Upper lobe of left lung (tissue), 6 donors: ENCODE results near the gene RASA3. TPM values are rescaled to one million over a fixed set of nuclear protein-coding genes. Genes with fewer than 3 reads are reported as not detected.

ENCODE experiments used
- ATAC-seq, 2 donors: fragments of 200-7000 bp; cut with Tn5 transposase; one replicate each; pipeline ENCODE4 v1.9.1; 2022; ENCODE audit warnings: mild to moderate bottlenecking in 2 of 2, moderate library complexity in 2 of 2; ENCODE audit not compliant: low FRiP score in 2 of 2
- DNase-seq, 2 donors: peaks; one replicate each; pipeline ENCODE4 v3.0.0-alpha.2; 2019 to 2020
- H3K27ac ChIP-seq, 4 donors: fragments of 200-600 bp; sonication (generic); one replicate each; pipeline ENCODE4 v1.5.1; 2016 to 2019
- H3K27me3 ChIP-seq, 4 donors: fragments of 200-600 bp; sonication (generic); one replicate each; pipeline ENCODE4 v1.5.1; 2017 to 2019
- H3K36me3 ChIP-seq, 4 donors: fragments of 200-600 bp; sonication (generic); one replicate each; pipeline ENCODE4 v1.5.1; 2016 to 2019
- H3K4me1 ChIP-seq, 4 donors: fragments of 200-600 bp; sonication (generic); one replicate each; pipeline ENCODE4 v1.5.1; 2018 to 2019
- H3K4me3 ChIP-seq, 4 donors: fragments of 200-600 bp; sonication (generic); one replicate each; pipeline ENCODE4 v1.5.1; 2017 to 2019; ENCODE audit warnings: mild to moderate bottlenecking in 2 of 4, moderate library complexity in 1 of 4
- H3K9me3 ChIP-seq, 4 donors: fragments of 200-600 bp; sonication (generic); one replicate each; pipeline ENCODE4 v1.5.1; 2018 to 2019
- CTCF ChIP-seq, 6 experiments: fragments of 450-650 bp in 4 of 6; fragments of 200-600 bp in 2 of 6; sonication (generic) in 2 of 6; IDR thresholded peaks; one replicate each; pipeline ENCODE4 v1.5.1; 2016 to 2019; ENCODE audit warnings: antibody characterized with exemption in 6 of 6
- EP300 ChIP-seq, 4 donors: sonication (generic); formaldehyde crosslinking; IDR thresholded peaks; one replicate each; pipeline ENCODE4 v1.5.1; 2017; ENCODE audit warnings: antibody characterized with exemption in 4 of 4, control low read depth in 2 of 4
- POLR2A ChIP-seq, 4 donors: fragments of 450-650 bp; IDR thresholded peaks; one replicate each; pipeline ENCODE4 v1.5.1; 2016 to 2017; ENCODE audit warnings: antibody characterized with exemption in 4 of 4, mild to moderate bottlenecking in 2 of 4
- POLR2AphosphoS5 ChIP-seq, 2 donors: sonication (generic); formaldehyde crosslinking; IDR thresholded peaks; one replicate each; pipeline ENCODE4 v1.5.1; 2017; ENCODE audit warnings: antibody characterized with exemption in 2 of 2
- WGBS, 2 donors: methylation state at CpG; one replicate each; pipeline ENCODE4 v1.1.5; 2017 to 2018; 5-methylcytosine and 5-hydroxymethylcytosine counted together
- total RNA-seq, 6 donors: library from RNA; depleted of rRNA in 4 of 6; stranded (reverse); fragments of >200 nt in 4 of 6; gene quantifications; one replicate each; pipeline versions ENCODE4 v1.1.0 to v1.2.1, GENCODE V29; 2016 to 2021
- donor health status: DM: no; HTN: no; CAD: no; lungs with moderate emphysema.
- donor health status: DM: no; HTN: yes; CAD: no; lungs with severe emphysema.

Gene RASA3
- total RNA-seq, 6 donors from 2014 or later: 11.4 to 52.4 (median 18.4) TPM

- Histone ChIP-seq H3K4me3 (no peak overlapping the region), H3K9me3 (no peaks in the 10 kb centered on the region), H3K27ac (no peak overlapping the region), H3K36me3 (no peaks in the 10 kb centered on the region), H3K27me3 (no peaks in the 10 kb centered on the region), H3K4me1 (peaks cover 11 to 22% (median 16%) of the 10 kb centered on the region in 4 donors)
- DNase-seq: no peak
- 56 to 81% methylated on average over 3 of the region's 3 CpGs for WGBS, 2 donors
- TF ChIP-seq POLR2A (IDR thresholded peaks at IDR 0.05): no peak
- TF ChIP-seq POLR2AphosphoS5 (IDR thresholded peaks at IDR 0.05): no peak
- no peak for TF ChIP-seq EP300 (IDR thresholded peaks at IDR 0.05)
- no peak for TF ChIP-seq CTCF (IDR thresholded peaks at IDR 0.05)
- no peak for ATAC-seq
Observed at GRCh38 chr13:114145256-114145655, 12.8 kb upstream of the RASA3 start.

- 94% methylated on average over 17 of the region's 17 CpGs for WGBS, 2 donors
- no peak overlapping the region for H3K27ac ChIP-seq
- no peak for ATAC-seq
- H3K4me3 ChIP-seq: no peak overlapping the region
- H3K4me1 ChIP-seq: peaks cover 11 to 25% (median 16%) of the 10 kb centered on the region in 4 donors
- DNase-seq: no peak
- TF ChIP-seq POLR2A (IDR thresholded peaks at IDR 0.05): no peak
- no peak for TF ChIP-seq CTCF (IDR thresholded peaks at IDR 0.05)
- no peak for TF ChIP-seq EP300 (IDR thresholded peaks at IDR 0.05)
- no peak for TF ChIP-seq POLR2AphosphoS5 (IDR thresholded peaks at IDR 0.05)
- no peaks in the 10 kb centered on the region for H3K9me3 ChIP-seq
- no peaks in the 10 kb centered on the region for H3K27me3 ChIP-seq
- H3K36me3 ChIP-seq: no peaks in the 10 kb centered on the region
Observed at GRCh38 chr13:114144606-114145244, 12.3 kb upstream of the RASA3 start.

GRCh38 chr13:114143806-114144605, 11.6 kb upstream of the RASA3 start:
- Histone ChIP-seq H3K9me3 (no peaks in the 10 kb centered on the region), H3K27ac (peak overlapping the region in 1 of 4 donors; percentile 39), H3K4me3 (no peak overlapping the region), H3K36me3 (no peaks in the 10 kb centered on the region), H3K4me1 (peaks cover 11 to 25% (median 16%) of the 10 kb centered on the region in 4 donors), H3K27me3 (no peaks in the 10 kb centered on the region)
- ATAC-seq (peak in 1 of 2 donors; percentile 12), DNase-seq (no peak)
- 81 to 87% methylated on average over 14 to 24 of the region's 24 CpGs for WGBS, 2 donors
- TF ChIP-seq POLR2AphosphoS5 (IDR thresholded peaks at IDR 0.05) (no peak), EP300 (IDR thresholded peaks at IDR 0.05) (no peak), CTCF (IDR thresholded peaks at IDR 0.05) (no peak), POLR2A (IDR thresholded peaks at IDR 0.05) (no peak)

- peak in 2 of 4 donors; percentile 10 to 36 for TF ChIP-seq EP300 (IDR thresholded peaks at IDR 0.05)
- TF ChIP-seq CTCF (IDR thresholded peaks at IDR 0.05): no peak
- peak; percentile 44 to 78 for TF ChIP-seq POLR2AphosphoS5 (IDR thresholded peaks at IDR 0.05)
- peak in 1 of 4 donors; percentile 5 for TF ChIP-seq POLR2A (IDR thresholded peaks at IDR 0.05)
- DNase-seq: peak in 1 of 2 donors; percentile 66
- Histone ChIP-seq H3K27ac (peak overlapping the region in 2 of 4 donors; percentile 14 to 39), H3K9me3 (no peaks in the 10 kb centered on the region), H3K36me3 (no peaks in the 10 kb centered on the region), H3K27me3 (no peaks in the 10 kb centered on the region), H3K4me1 (peaks cover 11 to 25% (median 16%) of the 10 kb centered on the region in 4 donors), H3K4me3 (no peak overlapping the region)
- WGBS, 2 donors: 46 to 51% methylated on average over 16 to 28 of the region's 28 CpGs
- peak; percentile 55 to 70 for ATAC-seq
Observed at GRCh38 chr13:114142640-114143490, 10.4 kb upstream of the RASA3 start.
